ENCODE data around the gene SNTB2.

SNTB2 gene

DNA sequence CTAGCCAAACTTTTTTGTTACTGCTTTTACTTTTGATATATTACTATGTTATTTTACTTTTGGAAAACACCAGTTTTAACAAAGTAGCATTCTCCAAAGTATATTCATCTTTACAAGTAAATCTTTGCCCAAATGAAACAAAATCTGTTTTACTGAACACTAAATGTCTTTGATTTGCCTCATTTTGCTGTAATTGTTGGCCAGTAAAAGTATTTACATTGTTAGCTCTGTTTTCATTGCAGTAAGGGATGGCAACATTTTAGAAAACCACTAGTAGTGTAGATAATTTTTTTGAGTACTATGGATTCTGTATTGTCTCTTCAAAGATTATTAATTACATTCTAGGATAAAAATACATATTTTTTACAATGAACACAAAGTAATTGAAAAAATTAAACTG, 10.6 kb downstream of the SNTB2 start:
- Histone ChIP-seq H3K79me2 (ENCODE audit: insufficient read depth, low read depth) (peaks cover 11% of the 10 kb centered on the region; the same call in 1 of the 2 replicates), H3K4me1 (ENCODE audit: low read depth, poor library complexity, severe bottlenecking) (no peaks in the 10 kb centered on the region), H3K4me3 (IDR thresholded peaks at IDR 0.05; ENCODE audit: insufficient read depth, low read depth, low read length) (no peak overlapping the region), H3K4me2 (no peak overlapping the region), H2AFZ (ENCODE audit: low read depth) (no peak overlapping the region), H3K27me3 (ENCODE audit: insufficient read depth, low read depth) (no peaks in the 10 kb centered on the region), H3K36me3 (ENCODE audit: insufficient read depth) (no peaks in the 10 kb centered on the region), H3K27ac (no peak overlapping the region), H4K20me1 (ENCODE audit: insufficient read depth) (no peaks in the 10 kb centered on the region), H3K9ac (no peak overlapping the region)
- TF ChIP-seq, protein P1, sequence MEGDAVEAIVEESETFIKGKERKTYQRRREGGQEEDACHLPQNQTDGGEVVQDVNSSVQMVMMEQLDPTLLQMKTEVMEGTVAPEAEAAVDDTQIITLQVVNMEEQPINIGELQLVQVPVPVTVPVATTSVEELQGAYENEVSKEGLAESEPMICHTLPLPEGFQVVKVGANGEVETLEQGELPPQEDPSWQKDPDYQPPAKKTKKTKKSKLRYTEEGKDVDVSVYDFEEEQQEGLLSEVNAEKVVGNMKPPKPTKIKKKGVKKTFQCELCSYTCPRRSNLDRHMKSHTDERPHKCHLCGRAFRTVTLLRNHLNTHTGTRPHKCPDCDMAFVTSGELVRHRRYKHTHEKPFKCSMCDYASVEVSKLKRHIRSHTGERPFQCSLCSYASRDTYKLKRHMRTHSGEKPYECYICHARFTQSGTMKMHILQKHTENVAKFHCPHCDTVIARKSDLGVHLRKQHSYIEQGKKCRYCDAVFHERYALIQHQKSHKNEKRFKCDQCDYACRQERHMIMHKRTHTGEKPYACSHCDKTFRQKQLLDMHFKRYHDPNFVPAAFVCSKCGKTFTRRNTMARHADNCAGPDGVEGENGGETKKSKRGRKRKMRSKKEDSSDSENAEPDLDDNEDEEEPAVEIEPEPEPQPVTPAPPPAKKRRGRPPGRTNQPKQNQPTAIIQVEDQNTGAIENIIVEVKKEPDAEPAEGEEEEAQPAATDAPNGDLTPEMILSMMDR (conservative IDR thresholded peaks at IDR 0.05; ENCODE audit: low read depth, low read length), result no peak

GRCh38 chr16:69199382-69199781, 12.4 kb downstream of the SNTB2 start:
- H3K36me3 ChIP-seq (ENCODE audit: insufficient read depth), result no peaks in the 10 kb centered on the region
- H3K4me3 ChIP-seq (IDR thresholded peaks at IDR 0.05; ENCODE audit: insufficient read depth, low read depth, low read length), result no peak overlapping the region
- H3K4me1 ChIP-seq (ENCODE audit: low read depth, poor library complexity, severe bottlenecking), result peaks cover 15% of the 10 kb centered on the region
- H4K20me1 ChIP-seq (ENCODE audit: insufficient read depth), result no peaks in the 10 kb centered on the region
- H3K9ac ChIP-seq, result no peak overlapping the region
- TF ChIP-seq, protein P1 (conservative IDR thresholded peaks at IDR 0.05; ENCODE audit: low read depth, low read length), result no peak
- H3K79me2 ChIP-seq (ENCODE audit: insufficient read depth, low read depth), result peaks cover 13% of the 10 kb centered on the region; the same call in 1 of the 2 replicates
- H3K27ac ChIP-seq, result no peak overlapping the region
- H2AFZ ChIP-seq (ENCODE audit: low read depth), result no peak overlapping the region
- no peaks in the 10 kb centered on the region for H3K27me3 ChIP-seq (ENCODE audit: insufficient read depth, low read depth)
- no peak overlapping the region for H3K4me2 ChIP-seq

- no peaks in the 10 kb centered on the region for H3K27me3 ChIP-seq (ENCODE audit: insufficient read depth, low read depth)
- no peaks in the 10 kb centered on the region for H3K36me3 ChIP-seq (ENCODE audit: insufficient read depth)
- no peak overlapping the region for H3K9ac ChIP-seq
- TF ChIP-seq, protein P1 (conservative IDR thresholded peaks at IDR 0.05; ENCODE audit: low read depth, low read length), result no peak
- peaks cover 20% of the 10 kb centered on the region; the same call in 1 of the 2 replicates for H3K79me2 ChIP-seq (ENCODE audit: insufficient read depth, low read depth)
- H3K27ac ChIP-seq, result no peak overlapping the region
- no peak overlapping the region for H3K4me2 ChIP-seq
- no peaks in the 10 kb centered on the region for H4K20me1 ChIP-seq (ENCODE audit: insufficient read depth)
- H3K4me1 ChIP-seq (ENCODE audit: low read depth, poor library complexity, severe bottlenecking), result peaks cover 34% of the 10 kb centered on the region
- H3K4me3 ChIP-seq (IDR thresholded peaks at IDR 0.05; ENCODE audit: insufficient read depth, low read depth, low read length), result no peak overlapping the region
- H2AFZ ChIP-seq (ENCODE audit: low read depth), result no peak overlapping the region
Observed at GRCh38 chr16:69201291-69201690, 14.3 kb downstream of the SNTB2 start.

DNA sequence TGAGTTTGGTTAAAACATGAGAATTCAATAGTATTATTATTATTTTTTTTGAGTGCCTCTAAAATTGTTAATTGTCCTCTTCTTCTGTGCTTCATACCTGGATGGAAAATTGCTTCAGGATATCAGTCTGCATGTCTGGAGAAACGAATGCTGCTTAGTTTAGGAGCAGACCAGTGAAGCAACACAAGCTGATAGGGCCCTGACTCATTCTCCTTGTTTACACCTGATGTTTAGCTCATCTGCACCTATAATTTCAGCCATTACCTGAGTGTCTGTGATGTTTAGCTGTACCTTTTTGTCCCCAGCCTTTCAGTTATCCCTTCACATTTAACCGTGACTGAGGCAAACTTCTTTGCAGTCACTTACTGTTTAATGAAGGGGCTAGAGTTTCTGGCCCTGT, 14.8 kb downstream of the SNTB2 start:
- H3K27me3 ChIP-seq (ENCODE audit: insufficient read depth, low read depth), result no peaks in the 10 kb centered on the region
- no peak overlapping the region for H3K4me2 ChIP-seq
- H3K4me1 ChIP-seq (ENCODE audit: low read depth, poor library complexity, severe bottlenecking), result peaks cover 34% of the 10 kb centered on the region
- H2AFZ ChIP-seq (ENCODE audit: low read depth), result no peak overlapping the region
- H3K36me3 ChIP-seq (ENCODE audit: insufficient read depth), result no peaks in the 10 kb centered on the region
- no peak overlapping the region for H3K27ac ChIP-seq
- H3K4me3 ChIP-seq (IDR thresholded peaks at IDR 0.05; ENCODE audit: insufficient read depth, low read depth, low read length), result no peak overlapping the region
- no peak overlapping the region for H3K9ac ChIP-seq
- TF ChIP-seq, protein P1 (conservative IDR thresholded peaks at IDR 0.05; ENCODE audit: low read depth, low read length), result no peak
- H3K79me2 ChIP-seq (ENCODE audit: insufficient read depth, low read depth), result peaks cover 17% of the 10 kb centered on the region; the same call in 1 of the 2 replicates
- H4K20me1 ChIP-seq (ENCODE audit: insufficient read depth), result no peaks in the 10 kb centered on the region

Measured in KMS-11 (cell line).